ENCODE results near the gene PDCD2. TPM values are rescaled to one million over a fixed set of nuclear protein-coding genes. Genes with fewer than 3 reads are reported as not detected.

The PDCD2 gene
- total and polyA plus RNA-seq, 9 of the 15 experiments (the other 6 are each of a cell fraction or from before 2014, with no cell fraction given), result 67.3 to 430 (median 318) TPM

GRCh38 chr6:170552765-170553533, 31.5 kb downstream of the PDCD2 start, which contains the start of gene PSMB1 (continued):
- TF ChIP-seq ARID4B (CRISPR knock-in tag; IDR thresholded peaks at IDR 0.05) (peak; percentile 88; the same call in 1 of the 2 replicates), DMBX1 (CRISPR knock-in tag; IDR thresholded peaks at IDR 0.05; ENCODE audit: borderline replicate concordance) (no peak), TOE1 (IDR thresholded peaks at IDR 0.05; ENCODE audit: borderline replicate concordance) (peak; percentile 73), TOE1 (CRISPR knock-in tag; IDR thresholded peaks at IDR 0.05; ENCODE audit: borderline replicate concordance, low read depth) (no peak), SIN3B (IDR thresholded peaks at IDR 0.05; ENCODE audit: low read depth) (peak; percentile 87), PKNOX1 (IDR thresholded peaks at IDR 0.05) (no peak), E2F8 (IDR thresholded peaks at IDR 0.05; ENCODE audit: low read depth, partially characterized antibody) (peak; percentile 69), ZNF766 (CRISPR knock-in tag; conservative IDR thresholded peaks at IDR 0.05) (peak; percentile 63; the same call in 1 of the 2 replicates), ELF2 (CRISPR knock-in tag; IDR thresholded peaks at IDR 0.05) (peak; percentile 69)
- TF ChIP-seq, protein P1, sequence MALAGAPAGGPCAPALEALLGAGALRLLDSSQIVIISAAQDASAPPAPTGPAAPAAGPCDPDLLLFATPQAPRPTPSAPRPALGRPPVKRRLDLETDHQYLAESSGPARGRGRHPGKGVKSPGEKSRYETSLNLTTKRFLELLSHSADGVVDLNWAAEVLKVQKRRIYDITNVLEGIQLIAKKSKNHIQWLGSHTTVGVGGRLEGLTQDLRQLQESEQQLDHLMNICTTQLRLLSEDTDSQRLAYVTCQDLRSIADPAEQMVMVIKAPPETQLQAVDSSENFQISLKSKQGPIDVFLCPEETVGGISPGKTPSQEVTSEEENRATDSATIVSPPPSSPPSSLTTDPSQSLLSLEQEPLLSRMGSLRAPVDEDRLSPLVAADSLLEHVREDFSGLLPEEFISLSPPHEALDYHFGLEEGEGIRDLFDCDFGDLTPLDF (CRISPR knock-in tag; IDR thresholded peaks at IDR 0.05), result no peak; the same call in 1 of the 2 replicates
- TF ChIP-seq, protein P2, sequence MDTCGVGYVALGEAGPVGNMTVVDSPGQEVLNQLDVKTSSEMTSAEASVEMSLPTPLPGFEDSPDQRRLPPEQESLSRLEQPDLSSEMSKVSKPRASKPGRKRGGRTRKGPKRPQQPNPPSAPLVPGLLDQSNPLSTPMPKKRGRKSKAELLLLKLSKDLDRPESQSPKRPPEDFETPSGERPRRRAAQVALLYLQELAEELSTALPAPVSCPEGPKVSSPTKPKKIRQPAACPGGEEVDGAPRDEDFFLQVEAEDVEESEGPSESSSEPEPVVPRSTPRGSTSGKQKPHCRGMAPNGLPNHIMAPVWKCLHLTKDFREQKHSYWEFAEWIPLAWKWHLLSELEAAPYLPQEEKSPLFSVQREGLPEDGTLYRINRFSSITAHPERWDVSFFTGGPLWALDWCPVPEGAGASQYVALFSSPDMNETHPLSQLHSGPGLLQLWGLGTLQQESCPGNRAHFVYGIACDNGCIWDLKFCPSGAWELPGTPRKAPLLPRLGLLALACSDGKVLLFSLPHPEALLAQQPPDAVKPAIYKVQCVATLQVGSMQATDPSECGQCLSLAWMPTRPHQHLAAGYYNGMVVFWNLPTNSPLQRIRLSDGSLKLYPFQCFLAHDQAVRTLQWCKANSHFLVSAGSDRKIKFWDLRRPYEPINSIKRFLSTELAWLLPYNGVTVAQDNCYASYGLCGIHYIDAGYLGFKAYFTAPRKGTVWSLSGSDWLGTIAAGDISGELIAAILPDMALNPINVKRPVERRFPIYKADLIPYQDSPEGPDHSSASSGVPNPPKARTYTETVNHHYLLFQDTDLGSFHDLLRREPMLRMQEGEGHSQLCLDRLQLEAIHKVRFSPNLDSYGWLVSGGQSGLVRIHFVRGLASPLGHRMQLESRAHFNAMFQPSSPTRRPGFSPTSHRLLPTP (IDR thresholded peaks at IDR 0.05; ENCODE audit: borderline replicate concordance, extremely low read depth, insufficient read length), result no peak
- TF ChIP-seq, protein P3, sequence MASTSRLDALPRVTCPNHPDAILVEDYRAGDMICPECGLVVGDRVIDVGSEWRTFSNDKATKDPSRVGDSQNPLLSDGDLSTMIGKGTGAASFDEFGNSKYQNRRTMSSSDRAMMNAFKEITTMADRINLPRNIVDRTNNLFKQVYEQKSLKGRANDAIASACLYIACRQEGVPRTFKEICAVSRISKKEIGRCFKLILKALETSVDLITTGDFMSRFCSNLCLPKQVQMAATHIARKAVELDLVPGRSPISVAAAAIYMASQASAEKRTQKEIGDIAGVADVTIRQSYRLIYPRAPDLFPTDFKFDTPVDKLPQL (IDR thresholded peaks at IDR 0.05; ENCODE audit: extremely low read depth, insufficient read length), result no peak

Measured in K562 (cell line).